Activated naive CD4-positive, alpha-beta T cell (primary cell): ENCODE measurements around the gene M1AP.
A peak's percentile ranks its signal among the peaks of the same experiment; 100 is the strongest.

Experiments
- DNase-seq, 4 experiments: peaks; one replicate each; lab custom pipeline; 2025; lab: John Stamatoyannopoulos, UW

Gene M1AP

GRCh38 chr2:74648009-74648443 is at the start of gene M1AP:
Gene M1AP (minus strand): TSS chr2:74648330. CDS start chr2:74640275, 8,055 bp downstream.
- no peak for DNase-seq

- DNase-seq, result no peak
These were observed 48.7 kb upstream of the M1AP start for GRCh38 chr2:74696829-74697228.

- DNase-seq, result no peak
These were observed 47.5 kb upstream of the M1AP start for GRCh38 chr2:74695663-74696062.

- no peak for DNase-seq
These were observed 46.2 kb upstream of the M1AP start for GRCh38 chr2:74694281-74694680.

GRCh38 chr2:74693668-74694067 is 45.5 kb upstream of the M1AP start:
- DNase-seq, result no peak

GRCh38 chr2:74693213-74693612 is 45.1 kb upstream of the M1AP start:
- no peak for DNase-seq

- DNase-seq, result no peak
These were observed 43.8 kb upstream of the M1AP start for GRCh38 chr2:74691929-74692328.

- DNase-seq, result no peak
These were observed 42.4 kb upstream of the M1AP start for GRCh38 chr2:74690571-74690970.

- no peak for DNase-seq
These were observed 41.5 kb upstream of the M1AP start for GRCh38 chr2:74689671-74690070.

- DNase-seq, result no peak
These were observed 40.8 kb upstream of the M1AP start for GRCh38 chr2:74688881-74689280.

- DNase-seq, result no peak
These were observed 37.3 kb upstream of the M1AP start for GRCh38 chr2:74685408-74685807.

- no peak for DNase-seq
These were observed 34.4 kb upstream of the M1AP start for GRCh38 chr2:74682501-74682900.

- DNase-seq, result no peak
These were observed 31.5 kb upstream of the M1AP start for GRCh38 chr2:74679615-74680014.

GRCh38 chr2:74676331-74676730 is 28.2 kb upstream of the M1AP start:
- DNase-seq, result no peak

GRCh38 chr2:74675090-74675489 is 27.0 kb upstream of the M1AP start:
- DNase-seq, result no peak

- DNase-seq, result no peak
These were observed 25.8 kb upstream of the M1AP start for GRCh38 chr2:74673826-74674528.

- DNase-seq, result no peak
These were observed 23.3 kb upstream of the M1AP start for GRCh38 chr2:74671479-74671878.

GRCh38 chr2:74670263-74670662 is 22.1 kb upstream of the M1AP start:
- DNase-seq, result no peak

GRCh38 chr2:74668087-74668486 is 20.0 kb upstream of the M1AP start:
- DNase-seq, result no peak

- DNase-seq, result no peak
These were observed 11.3 kb upstream of the M1AP start for GRCh38 chr2:74659462-74659861.

- no peak for DNase-seq
These were observed 10.4 kb upstream of the M1AP start for GRCh38 chr2:74658516-74658915.

- DNase-seq, result no peak
These were observed 7.4 kb upstream of the M1AP start for GRCh38 chr2:74655579-74655978.

- peak; percentile 69 to 89 (median 80) for DNase-seq
These were observed 6.1 kb upstream of the M1AP start, which contains the start of gene SEMA4F for GRCh38 chr2:74653985-74654882. Gene SEMA4F (plus strand): TSS chr2:74654247. CDS start chr2:74654377, 130 bp downstream.
